ENCODE results near the gene ARHGAP36. TPM values are rescaled to one million over a fixed set of nuclear protein-coding genes. Genes with fewer than 3 reads are reported as not detected.

Gene ARHGAP36
- total RNA-seq, 1 donor, result not detected

DNA sequence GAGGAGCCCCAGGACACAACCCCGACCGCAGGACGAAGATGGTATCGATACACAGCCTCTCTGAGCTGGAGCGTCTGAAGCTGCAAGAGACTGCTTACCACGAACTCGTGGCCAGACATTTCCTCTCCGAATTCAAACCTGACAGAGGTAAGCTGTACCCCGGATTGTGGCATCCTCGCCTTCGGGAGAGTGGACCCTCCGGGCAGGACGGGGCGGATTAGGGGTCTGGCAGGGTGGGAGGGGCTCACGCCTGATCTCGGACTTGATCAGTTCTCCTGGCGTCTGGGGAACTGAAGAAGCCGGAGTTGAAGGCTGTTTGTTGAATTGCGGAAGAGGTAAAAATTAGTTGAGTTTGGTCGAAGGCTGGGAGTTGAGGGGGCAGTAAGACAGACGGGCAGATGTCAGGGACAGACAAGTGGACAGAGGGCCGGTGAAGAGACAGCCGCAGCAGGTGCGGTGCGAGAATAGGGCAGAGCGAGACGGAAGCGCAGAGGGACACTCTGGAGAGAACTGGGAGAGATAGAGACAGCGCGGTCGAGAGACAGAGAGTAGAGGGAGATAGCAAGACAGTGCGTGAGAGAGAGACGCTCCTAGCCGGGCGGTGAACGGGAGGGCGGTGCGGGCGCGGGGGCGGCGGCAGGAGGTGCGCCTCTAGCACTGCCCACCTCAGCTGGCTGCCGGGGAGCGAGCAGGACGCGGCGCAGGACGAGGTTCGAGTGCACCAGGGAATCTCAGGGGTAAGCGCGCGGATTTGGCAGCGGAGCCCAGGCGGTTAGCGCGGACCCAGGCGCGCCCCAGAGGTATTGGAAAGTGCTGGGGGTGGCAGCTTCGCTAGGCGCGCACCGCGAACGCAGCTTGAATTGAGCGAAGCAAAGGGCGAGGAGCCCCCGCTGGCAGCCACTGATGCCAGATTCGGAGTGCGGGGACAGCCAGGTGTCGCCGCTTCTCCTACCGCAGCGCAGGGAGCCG lies 23.9 kb downstream of the ARHGAP36 start:
- Histone ChIP-seq H3K4me1 (ENCODE audit: insufficient read depth, low read length) (no peaks in the 10 kb centered on the region), H4K20me1 (ENCODE audit: insufficient read depth, low read length) (no peaks in the 10 kb centered on the region), H3K4me3 (ENCODE audit: insufficient read depth, low read length) (no peak overlapping the region), H3K79me2 (ENCODE audit: insufficient read depth, low read length) (no peaks in the 10 kb centered on the region), H3K36me3 (ENCODE audit: insufficient read depth, low read length) (no peaks in the 10 kb centered on the region), H2AFZ (ENCODE audit: low read length) (no peak overlapping the region), H3K27ac (ENCODE audit: low read depth, low read length) (no peak overlapping the region), H3K27me3 (ENCODE audit: insufficient read depth, low read length) (peaks cover 6% of the 10 kb centered on the region), H3K9me3 (ENCODE audit: low read depth, low read length) (no peaks in the 10 kb centered on the region), H3K4me2 (ENCODE audit: insufficient read depth, low read length) (no peak overlapping the region)
- no peak for DNase-seq (ENCODE audit: insufficient read length, low spot score, missing footprints)
- TF ChIP-seq, protein P1, sequence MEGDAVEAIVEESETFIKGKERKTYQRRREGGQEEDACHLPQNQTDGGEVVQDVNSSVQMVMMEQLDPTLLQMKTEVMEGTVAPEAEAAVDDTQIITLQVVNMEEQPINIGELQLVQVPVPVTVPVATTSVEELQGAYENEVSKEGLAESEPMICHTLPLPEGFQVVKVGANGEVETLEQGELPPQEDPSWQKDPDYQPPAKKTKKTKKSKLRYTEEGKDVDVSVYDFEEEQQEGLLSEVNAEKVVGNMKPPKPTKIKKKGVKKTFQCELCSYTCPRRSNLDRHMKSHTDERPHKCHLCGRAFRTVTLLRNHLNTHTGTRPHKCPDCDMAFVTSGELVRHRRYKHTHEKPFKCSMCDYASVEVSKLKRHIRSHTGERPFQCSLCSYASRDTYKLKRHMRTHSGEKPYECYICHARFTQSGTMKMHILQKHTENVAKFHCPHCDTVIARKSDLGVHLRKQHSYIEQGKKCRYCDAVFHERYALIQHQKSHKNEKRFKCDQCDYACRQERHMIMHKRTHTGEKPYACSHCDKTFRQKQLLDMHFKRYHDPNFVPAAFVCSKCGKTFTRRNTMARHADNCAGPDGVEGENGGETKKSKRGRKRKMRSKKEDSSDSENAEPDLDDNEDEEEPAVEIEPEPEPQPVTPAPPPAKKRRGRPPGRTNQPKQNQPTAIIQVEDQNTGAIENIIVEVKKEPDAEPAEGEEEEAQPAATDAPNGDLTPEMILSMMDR (IDR thresholded peaks at IDR 0.05; ENCODE audit: extremely low read depth, low read depth, low read length), result no peak

DNA sequence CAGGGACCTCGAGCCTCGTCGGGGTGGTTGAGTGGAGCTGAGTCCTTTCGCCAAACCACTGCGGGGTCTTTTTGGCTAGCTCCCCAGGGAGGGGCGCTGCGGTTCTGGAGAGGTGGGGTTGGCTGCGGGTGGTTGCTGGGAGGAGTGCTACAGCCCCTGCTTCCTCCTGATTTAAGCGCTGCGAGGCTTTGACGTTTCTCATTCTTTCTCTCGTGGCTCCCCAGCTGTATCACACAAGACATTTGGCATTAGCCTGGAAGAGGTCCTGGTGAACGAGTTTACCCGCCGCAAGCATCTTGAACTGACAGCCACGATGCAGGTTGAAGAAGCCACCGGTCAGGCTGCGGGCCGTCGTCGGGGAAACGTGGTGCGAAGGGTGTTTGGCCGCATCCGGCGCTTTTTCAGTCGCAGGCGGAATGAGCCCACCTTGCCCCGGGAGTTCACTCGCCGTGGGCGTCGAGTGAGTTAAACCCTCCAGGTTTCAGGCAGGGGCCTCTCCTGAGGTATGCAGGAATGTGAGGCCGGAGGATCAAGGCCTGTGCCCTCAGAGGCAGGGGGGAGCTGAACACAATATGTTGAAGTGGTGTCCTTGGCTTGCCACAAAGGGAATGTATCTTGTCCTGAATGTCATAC lies 25.5 kb downstream of the ARHGAP36 start:
- no peaks in the 10 kb centered on the region for H3K36me3 ChIP-seq (ENCODE audit: insufficient read depth, low read length)
- H2AFZ ChIP-seq (ENCODE audit: low read length), result no peak overlapping the region
- no peaks in the 10 kb centered on the region for H3K4me1 ChIP-seq (ENCODE audit: insufficient read depth, low read length)
- peaks cover 6% of the 10 kb centered on the region for H3K27me3 ChIP-seq (ENCODE audit: insufficient read depth, low read length)
- H3K9me3 ChIP-seq (ENCODE audit: low read depth, low read length), result no peaks in the 10 kb centered on the region
- H4K20me1 ChIP-seq (ENCODE audit: insufficient read depth, low read length), result no peaks in the 10 kb centered on the region
- H3K4me3 ChIP-seq (ENCODE audit: insufficient read depth, low read length), result no peak overlapping the region
- TF ChIP-seq, protein P1 (IDR thresholded peaks at IDR 0.05; ENCODE audit: extremely low read depth, low read depth, low read length), result no peak
- H3K79me2 ChIP-seq (ENCODE audit: insufficient read depth, low read length), result no peaks in the 10 kb centered on the region
- no peak overlapping the region for H3K27ac ChIP-seq (ENCODE audit: low read depth, low read length)
- no peak for DNase-seq (ENCODE audit: insufficient read length, low spot score, missing footprints)
- H3K4me2 ChIP-seq (ENCODE audit: insufficient read depth, low read length), result no peak overlapping the region

DNA sequence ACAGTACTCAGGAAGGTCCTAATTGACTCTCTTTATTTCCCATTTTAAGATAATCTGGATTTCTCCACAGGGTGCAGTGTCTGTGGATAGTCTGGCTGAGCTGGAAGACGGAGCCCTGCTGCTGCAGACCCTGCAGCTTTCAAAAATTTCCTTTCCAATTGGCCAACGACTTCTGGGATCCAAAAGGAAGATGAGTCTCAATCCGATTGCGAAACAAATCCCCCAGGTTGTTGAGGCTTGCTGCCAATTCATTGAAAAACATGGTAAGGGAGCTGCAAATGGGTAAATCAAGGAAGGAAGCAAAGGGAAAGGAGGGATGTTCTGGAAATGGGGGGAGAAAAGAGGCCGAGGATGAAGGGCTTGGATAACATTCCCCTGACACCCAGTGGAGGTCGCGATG lies 26.0 kb downstream of the ARHGAP36 start:
- H3K4me3 ChIP-seq (ENCODE audit: insufficient read depth, low read length), result no peak overlapping the region

More for the DNA sequence above, 26.0 kb downstream of the ARHGAP36 start:
- Histone ChIP-seq H3K36me3 (ENCODE audit: insufficient read depth, low read length) (no peaks in the 10 kb centered on the region), H3K4me1 (ENCODE audit: insufficient read depth, low read length) (no peaks in the 10 kb centered on the region), H3K27me3 (ENCODE audit: insufficient read depth, low read length) (peaks cover 6% of the 10 kb centered on the region), H3K79me2 (ENCODE audit: insufficient read depth, low read length) (no peaks in the 10 kb centered on the region), H4K20me1 (ENCODE audit: insufficient read depth, low read length) (no peaks in the 10 kb centered on the region), H3K4me2 (ENCODE audit: insufficient read depth, low read length) (no peak overlapping the region), H2AFZ (ENCODE audit: low read length) (no peak overlapping the region), H3K9me3 (ENCODE audit: low read depth, low read length) (no peaks in the 10 kb centered on the region), H3K27ac (ENCODE audit: low read depth, low read length) (no peak overlapping the region)
- TF ChIP-seq, protein P1 (IDR thresholded peaks at IDR 0.05; ENCODE audit: extremely low read depth, low read depth, low read length), result no peak
- DNase-seq (ENCODE audit: insufficient read length, low spot score, missing footprints), result no peak

All from osteoblast (primary cell).